ENCODE measurements around the gene ITSN1.

ITSN1 gene

DNA sequence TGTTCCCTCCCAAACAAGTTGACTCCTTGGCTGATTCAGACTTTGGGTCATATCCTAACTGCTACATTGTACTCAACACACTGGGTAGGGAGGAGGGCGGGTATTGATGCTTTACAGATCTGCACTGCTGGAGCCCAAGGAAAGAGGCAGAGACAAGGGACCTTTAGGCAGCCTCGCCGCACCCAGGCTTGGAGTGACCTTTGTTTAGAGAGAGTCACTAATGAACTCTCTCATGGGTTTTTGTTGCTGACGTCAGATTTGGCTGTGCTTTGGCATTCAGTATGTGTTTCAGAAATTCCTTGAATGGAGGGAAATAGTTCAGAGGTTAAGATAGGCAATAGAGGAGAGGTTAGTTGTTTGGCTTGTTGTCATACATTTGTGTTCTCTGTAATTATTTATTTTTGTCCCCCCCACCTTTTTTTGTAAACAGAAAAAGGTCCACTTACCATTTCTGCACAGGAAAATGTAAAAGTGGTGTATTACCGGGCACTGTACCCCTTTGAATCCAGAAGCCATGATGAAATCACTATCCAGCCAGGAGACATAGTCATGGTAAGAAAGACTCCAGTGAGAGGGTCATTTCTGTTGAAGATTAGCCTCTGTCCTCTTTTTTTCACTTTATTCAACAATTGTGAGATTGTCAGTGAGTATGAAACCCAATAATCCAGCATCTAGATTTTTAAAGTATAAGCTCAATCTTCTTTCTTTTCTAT, 157.2 kb downstream of the ITSN1 start:
- no peak for TF ChIP-seq CTCF (IDR thresholded peaks at IDR 0.05; ENCODE audit: control insufficient read depth, extremely low read depth, insufficient read depth)
- DNase-seq (ENCODE audit: low read depth) = no peak
- no peak overlapping the region for H3K4me3 ChIP-seq (ENCODE audit: low read depth, low read length)

DNA sequence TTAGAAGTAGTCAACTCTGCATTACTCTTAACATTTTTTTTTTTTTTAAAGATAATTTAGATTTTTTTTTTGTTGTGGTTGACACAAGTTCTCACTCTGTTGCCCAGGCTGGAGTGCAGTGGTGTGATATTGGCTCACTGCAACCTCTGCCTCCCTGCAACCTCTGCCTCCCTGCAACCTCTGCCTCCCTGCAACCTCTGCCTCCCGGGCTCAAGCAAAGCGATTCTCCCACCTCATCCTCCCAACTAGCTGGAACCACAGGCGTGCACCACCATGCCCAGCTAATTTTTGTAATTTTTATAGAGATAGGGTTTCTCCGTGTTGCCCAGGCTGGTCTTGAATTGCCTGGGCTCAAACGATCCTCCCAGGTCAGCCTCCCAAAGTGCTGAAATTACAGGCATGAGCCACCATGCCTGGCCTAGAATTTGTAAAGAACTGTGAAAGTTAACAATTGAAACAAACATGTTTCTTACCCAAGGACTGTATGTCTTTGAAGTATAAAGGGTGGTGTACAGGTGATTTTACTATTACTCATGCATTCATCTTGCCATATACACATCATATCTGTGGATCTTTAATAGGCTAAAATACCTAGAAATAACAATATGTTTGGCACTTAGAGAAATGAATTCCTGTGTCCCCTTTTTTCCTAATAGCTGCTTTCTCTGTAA, 158.6 kb downstream of the ITSN1 start:
- no peak for TF ChIP-seq CTCF (IDR thresholded peaks at IDR 0.05; ENCODE audit: control insufficient read depth, extremely low read depth, insufficient read depth)
- DNase-seq (ENCODE audit: low read depth) = no peak
- no peak overlapping the region for H3K4me3 ChIP-seq (ENCODE audit: low read depth, low read length)

DNA sequence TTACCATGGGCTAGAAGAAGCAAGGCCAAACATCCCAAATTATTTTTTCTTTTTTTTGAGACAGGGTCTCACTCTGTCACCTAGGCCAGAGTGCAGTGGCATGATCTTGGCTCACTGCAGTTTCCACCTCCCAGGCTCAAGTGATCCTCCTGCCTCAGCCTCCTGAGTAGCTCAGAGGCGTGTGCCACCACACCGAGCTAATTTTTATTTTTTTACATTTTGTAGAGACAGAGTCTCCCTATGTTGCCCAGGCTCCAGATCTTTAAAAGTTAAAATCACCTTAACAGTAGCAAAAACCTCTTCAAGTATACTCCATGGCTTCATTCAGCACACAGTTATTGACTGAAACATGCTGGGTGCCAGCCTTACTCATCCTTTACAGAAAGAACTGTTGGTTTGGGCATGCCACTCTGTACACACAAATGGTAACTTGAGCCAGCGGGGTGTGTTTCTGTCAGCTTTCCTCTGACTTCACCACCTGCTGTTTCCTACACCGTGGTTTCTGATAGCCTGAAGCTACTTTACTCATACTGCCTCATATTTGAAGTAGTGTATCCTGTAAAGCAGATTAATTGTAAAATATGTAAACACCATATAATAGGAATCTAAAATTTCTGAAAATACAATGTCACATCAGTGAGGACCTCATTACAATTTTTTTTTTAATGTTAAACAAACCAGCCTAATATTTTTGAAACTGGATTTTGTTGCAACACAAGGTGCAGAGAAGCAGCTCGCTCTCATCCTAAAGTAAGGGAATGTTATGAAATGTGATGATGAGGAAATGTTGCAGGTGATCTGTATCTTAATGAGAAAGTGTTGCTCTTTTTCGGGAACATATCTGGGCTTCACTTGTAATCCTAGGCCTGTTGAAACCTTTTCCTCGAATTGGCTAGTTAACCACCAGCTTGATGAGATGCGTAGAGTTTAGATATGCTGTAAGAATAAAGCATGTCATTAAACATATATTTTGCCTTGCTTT, 159.4 kb downstream of the ITSN1 start:
- peak; percentile 97 for DNase-seq (ENCODE audit: low read depth)
- H3K4me3 ChIP-seq (ENCODE audit: low read depth, low read length) = 0 out of 2 replicates have a peak overlapping the region, but pooled peaks have one; percentile 2
- no peak for TF ChIP-seq CTCF (IDR thresholded peaks at IDR 0.05; ENCODE audit: control insufficient read depth, extremely low read depth, insufficient read depth)

DNA sequence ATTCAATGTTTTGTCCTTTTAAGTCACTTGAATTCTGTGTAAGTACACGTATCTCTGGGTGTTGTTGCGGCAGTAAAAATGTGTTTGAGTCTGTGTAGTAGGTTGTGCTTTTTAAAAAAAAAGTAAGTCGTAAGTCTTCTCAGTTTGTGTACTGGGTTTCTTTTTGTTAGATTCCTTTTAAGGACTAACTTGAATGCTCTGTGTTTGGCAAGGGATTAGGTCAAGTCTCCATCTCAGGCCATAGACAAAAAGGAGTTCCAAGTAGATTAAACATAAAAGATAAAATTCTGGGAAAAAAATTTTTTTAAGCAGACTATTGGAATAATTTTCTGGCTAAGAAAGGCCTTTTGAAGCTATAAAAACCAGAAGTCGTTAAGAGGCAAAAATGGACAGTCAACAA, 160.2 kb downstream of the ITSN1 start:
- TF ChIP-seq CTCF (IDR thresholded peaks at IDR 0.05; ENCODE audit: control insufficient read depth, extremely low read depth, insufficient read depth) = no peak
- H3K4me3 ChIP-seq (ENCODE audit: low read depth, low read length) = no peak overlapping the region

DNA sequence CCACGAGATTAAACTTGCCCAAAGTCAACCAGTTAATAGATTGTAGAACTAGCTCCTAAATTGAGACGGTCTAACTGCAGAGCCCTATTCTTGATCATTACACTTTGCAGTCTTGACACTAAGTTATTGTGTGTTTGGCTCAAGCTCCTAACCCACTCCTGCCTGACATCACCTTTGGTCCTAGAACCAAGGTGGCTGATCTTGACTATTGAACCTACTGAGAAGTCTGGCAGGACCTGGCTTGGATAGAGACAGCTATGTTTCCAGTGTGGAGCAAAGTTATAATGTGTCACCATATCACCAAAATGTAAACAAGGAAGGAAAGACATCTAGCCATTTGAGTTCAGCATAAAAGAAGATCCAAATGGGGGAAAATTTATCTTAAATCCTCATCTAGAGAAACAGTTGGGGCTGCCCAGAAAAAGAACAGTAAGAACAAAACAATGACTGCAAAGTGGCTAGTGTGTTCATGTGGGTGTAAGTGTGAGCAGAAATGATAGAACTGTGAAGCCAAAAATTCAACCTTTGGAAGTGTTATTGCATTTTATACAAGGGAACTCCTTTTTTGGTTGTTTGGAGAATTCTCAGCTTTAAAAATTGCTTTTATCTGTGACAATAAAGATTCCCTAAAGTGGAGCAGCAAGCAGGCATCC, 166.5 kb downstream of the ITSN1 start:
- TF ChIP-seq CTCF (IDR thresholded peaks at IDR 0.05; ENCODE audit: control insufficient read depth, extremely low read depth, insufficient read depth) = no peak
- H3K4me3 ChIP-seq (ENCODE audit: low read depth, low read length) = no peak overlapping the region
- DNase-seq (ENCODE audit: low read depth) = no peak

More for the DNA sequence above, 160.2 kb downstream of the ITSN1 start:
- DNase-seq (ENCODE audit: low read depth) = no peak

- DNase-seq (ENCODE audit: low read depth) = no peak
- no peak overlapping the region for H3K4me3 ChIP-seq (ENCODE audit: low read depth, low read length)
- no peak for TF ChIP-seq CTCF (IDR thresholded peaks at IDR 0.05; ENCODE audit: control insufficient read depth, extremely low read depth, insufficient read depth)
These were observed 168.5 kb downstream of the ITSN1 start for GRCh38 chr21:33810766-33811165.

All from LNCaP clone FGC (cell line).